Peyer's patch (tissue), 4 donors: ENCODE results near the gene CLCA1.

ENCODE experiments used
- POLR2A ChIP-seq, 2 donors: fragments of 450-650 bp; IDR thresholded peaks; one replicate each; pipeline ENCODE4 v1.5.1; 2017; ENCODE audit warnings: antibody characterized with exemption in 2 of 2, mild to moderate bottlenecking in 2 of 2, moderate library complexity in 2 of 2
- TF ChIP-seq, protein P1 (sequence below), 6 experiments: fragments of 450-650 bp in 4 of 6; fragments of 200-600 bp in 2 of 6; sonication (generic) in 1 of 6; IDR thresholded peaks; one replicate each; pipeline ENCODE4 v1.5.1; 2017 to 2019; ENCODE audit warnings: antibody characterized with exemption in 6 of 6, mild to moderate bottlenecking in 3 of 6, moderate library complexity in 1 of 6

DNA sequence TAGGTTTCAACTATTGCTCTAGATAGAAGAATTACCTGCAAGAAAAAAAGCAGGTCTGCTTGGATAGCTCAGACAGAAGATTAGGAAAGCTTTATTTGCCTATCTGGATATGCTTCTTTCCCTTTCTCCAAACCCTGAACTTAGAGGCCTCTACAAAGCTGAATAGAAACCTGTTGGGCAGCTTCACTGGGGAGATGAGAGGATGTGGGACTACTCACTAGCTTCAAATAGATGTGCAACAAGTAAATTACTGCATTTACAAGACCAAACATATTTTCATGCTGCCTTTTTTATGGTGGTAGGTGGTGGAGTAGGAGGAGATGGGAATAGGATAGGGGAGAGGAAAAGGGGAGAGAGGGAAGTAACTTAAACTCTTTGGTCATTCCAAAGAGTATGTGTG lies 38.4 kb upstream of the CLCA1 start:
- no peak for TF ChIP-seq POLR2A (IDR thresholded peaks at IDR 0.05)
- TF ChIP-seq, protein P1, sequence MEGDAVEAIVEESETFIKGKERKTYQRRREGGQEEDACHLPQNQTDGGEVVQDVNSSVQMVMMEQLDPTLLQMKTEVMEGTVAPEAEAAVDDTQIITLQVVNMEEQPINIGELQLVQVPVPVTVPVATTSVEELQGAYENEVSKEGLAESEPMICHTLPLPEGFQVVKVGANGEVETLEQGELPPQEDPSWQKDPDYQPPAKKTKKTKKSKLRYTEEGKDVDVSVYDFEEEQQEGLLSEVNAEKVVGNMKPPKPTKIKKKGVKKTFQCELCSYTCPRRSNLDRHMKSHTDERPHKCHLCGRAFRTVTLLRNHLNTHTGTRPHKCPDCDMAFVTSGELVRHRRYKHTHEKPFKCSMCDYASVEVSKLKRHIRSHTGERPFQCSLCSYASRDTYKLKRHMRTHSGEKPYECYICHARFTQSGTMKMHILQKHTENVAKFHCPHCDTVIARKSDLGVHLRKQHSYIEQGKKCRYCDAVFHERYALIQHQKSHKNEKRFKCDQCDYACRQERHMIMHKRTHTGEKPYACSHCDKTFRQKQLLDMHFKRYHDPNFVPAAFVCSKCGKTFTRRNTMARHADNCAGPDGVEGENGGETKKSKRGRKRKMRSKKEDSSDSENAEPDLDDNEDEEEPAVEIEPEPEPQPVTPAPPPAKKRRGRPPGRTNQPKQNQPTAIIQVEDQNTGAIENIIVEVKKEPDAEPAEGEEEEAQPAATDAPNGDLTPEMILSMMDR (IDR thresholded peaks at IDR 0.05): no peak
